OCI-LY3 (cell line): ENCODE measurements around the gene CYP2U1.

ENCODE experiments used
- H2AFZ ChIP-seq: fragments of 200-600, 300-600 bp; shearing (Covaris generic); 2 replicates; pipeline ENCODE4 v1.6.0; 2014; ENCODE audit warnings: antibody characterized with exemption, low read depth, low read length
- H3K27ac ChIP-seq: fragments of 200-600, 300-600 bp; sonication (generic); 2 replicates; pipeline ENCODE4 v1.5.1; 2014; ENCODE audit warnings: mild to moderate bottlenecking, low read length, moderate library complexity, mixed read lengths
- H3K27me3 ChIP-seq: fragments of 200-600, 300-600 bp; sonication (generic); 2 replicates; pipeline ENCODE4 v1.6.1; 2014; ENCODE audit warnings: low read depth, low read length, mixed read lengths
- H3K36me3 ChIP-seq: fragments of 200-600, 300-600 bp; sonication (generic); replicated peaks from 2 replicates; pipeline ENCODE3; 2014; ENCODE audit warnings: low read depth, low read length, mixed read lengths
- H3K4me1 ChIP-seq: fragments of 300-600, 200-600 bp; sonication (generic); 2 replicates; pipeline ENCODE4 v1.6.1; 2014; ENCODE audit warnings: low read length, mixed read lengths
- H3K4me2 ChIP-seq: fragments of 200-600, 300-600 bp; sonication (generic); 2 replicates; pipeline ENCODE4 v1.6.1; 2014; ENCODE audit warnings: low read length, mixed read lengths
- H3K4me3 ChIP-seq: fragments of 300-600, 200-600 bp; sonication (generic); 2 replicates; pipeline ENCODE4 v1.5.1; 2014; ENCODE audit warnings: antibody characterized with exemption, mild to moderate bottlenecking, low read length, moderate library complexity
- H3K79me2 ChIP-seq: fragments of 300-600, 200-600 bp; shearing (Covaris generic); 2 replicates; pipeline ENCODE4 v1.6.1; 2014; ENCODE audit warnings: mild to moderate bottlenecking, low read length, mixed read lengths
- H3K9ac ChIP-seq: fragments of 300-600, 200-600 bp; shearing (Covaris generic); 2 replicates; pipeline ENCODE4 v1.6.0; 2014; ENCODE audit warnings: mild to moderate bottlenecking, low read length, moderate library complexity
- H3K9me3 ChIP-seq: fragments of 200-600, 300-600 bp; shearing (Covaris generic); 2 replicates; pipeline ENCODE4 v1.6.1; 2014; ENCODE audit warnings: low read length, mixed read lengths; ENCODE audit not compliant: insufficient read depth
- H4K20me1 ChIP-seq: fragments of 200-600, 300-600 bp; sonication (generic); 2 replicates; pipeline ENCODE4 v1.6.1; 2016; ENCODE audit warnings: low read length, mixed read lengths; ENCODE audit not compliant: insufficient read depth
- EZH2phosphoT487 ChIP-seq: fragments of 200-600 bp; shearing (Covaris generic); IDR thresholded peaks from 2 replicates; pipeline ENCODE4 v1.6.1; 2018; ENCODE audit warnings: antibody characterized with exemption, mixed run types, low read depth
- TF ChIP-seq, protein P1 (sequence below): fragments of 200-600, 300-600 bp; sonication (generic); IDR thresholded peaks from 2 replicates; pipeline ENCODE4 v1.5.1; 2014; ENCODE audit warnings: antibody characterized with exemption, low read length, low read depth

Gene CYP2U1

DNA sequence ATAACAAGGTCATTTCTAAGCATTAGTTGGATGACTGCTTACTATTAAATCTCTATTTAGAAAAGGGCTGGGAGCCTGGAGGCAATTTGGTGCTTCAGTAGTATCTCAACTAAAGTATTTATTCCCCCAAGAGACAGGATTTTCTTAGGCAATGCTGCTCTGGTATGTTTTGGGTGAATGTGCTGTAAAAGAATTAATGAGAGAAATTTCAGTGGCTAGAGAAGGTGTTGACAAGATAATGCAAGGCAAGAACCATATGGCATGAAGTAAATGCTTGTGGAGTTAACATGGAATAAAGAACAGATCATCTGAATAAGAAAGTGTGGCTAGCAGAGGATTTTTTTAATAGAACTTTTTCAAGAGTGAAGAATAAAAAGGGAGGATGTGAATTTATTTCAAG is 3.9 kb downstream of the CYP2U1 start:
- no peak overlapping the region for H3K9ac ChIP-seq
- peaks cover 27% of the 10 kb centered on the region for H3K4me1 ChIP-seq
- no peaks in the 10 kb centered on the region for H3K9me3 ChIP-seq
- H3K4me3 ChIP-seq: no peak overlapping the region
- no peaks in the 10 kb centered on the region for H3K27me3 ChIP-seq
- no peak overlapping the region for H3K27ac ChIP-seq
- peaks cover 18% of the 10 kb centered on the region for H3K79me2 ChIP-seq
- no peak for TF ChIP-seq EZH2phosphoT487
- TF ChIP-seq, protein P1, sequence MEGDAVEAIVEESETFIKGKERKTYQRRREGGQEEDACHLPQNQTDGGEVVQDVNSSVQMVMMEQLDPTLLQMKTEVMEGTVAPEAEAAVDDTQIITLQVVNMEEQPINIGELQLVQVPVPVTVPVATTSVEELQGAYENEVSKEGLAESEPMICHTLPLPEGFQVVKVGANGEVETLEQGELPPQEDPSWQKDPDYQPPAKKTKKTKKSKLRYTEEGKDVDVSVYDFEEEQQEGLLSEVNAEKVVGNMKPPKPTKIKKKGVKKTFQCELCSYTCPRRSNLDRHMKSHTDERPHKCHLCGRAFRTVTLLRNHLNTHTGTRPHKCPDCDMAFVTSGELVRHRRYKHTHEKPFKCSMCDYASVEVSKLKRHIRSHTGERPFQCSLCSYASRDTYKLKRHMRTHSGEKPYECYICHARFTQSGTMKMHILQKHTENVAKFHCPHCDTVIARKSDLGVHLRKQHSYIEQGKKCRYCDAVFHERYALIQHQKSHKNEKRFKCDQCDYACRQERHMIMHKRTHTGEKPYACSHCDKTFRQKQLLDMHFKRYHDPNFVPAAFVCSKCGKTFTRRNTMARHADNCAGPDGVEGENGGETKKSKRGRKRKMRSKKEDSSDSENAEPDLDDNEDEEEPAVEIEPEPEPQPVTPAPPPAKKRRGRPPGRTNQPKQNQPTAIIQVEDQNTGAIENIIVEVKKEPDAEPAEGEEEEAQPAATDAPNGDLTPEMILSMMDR: no peak
- no peaks in the 10 kb centered on the region for H4K20me1 ChIP-seq
- peaks cover 26% of the 10 kb centered on the region for H3K36me3 ChIP-seq
- no peak overlapping the region for H2AFZ ChIP-seq
- no peak overlapping the region for H3K4me2 ChIP-seq

DNA sequence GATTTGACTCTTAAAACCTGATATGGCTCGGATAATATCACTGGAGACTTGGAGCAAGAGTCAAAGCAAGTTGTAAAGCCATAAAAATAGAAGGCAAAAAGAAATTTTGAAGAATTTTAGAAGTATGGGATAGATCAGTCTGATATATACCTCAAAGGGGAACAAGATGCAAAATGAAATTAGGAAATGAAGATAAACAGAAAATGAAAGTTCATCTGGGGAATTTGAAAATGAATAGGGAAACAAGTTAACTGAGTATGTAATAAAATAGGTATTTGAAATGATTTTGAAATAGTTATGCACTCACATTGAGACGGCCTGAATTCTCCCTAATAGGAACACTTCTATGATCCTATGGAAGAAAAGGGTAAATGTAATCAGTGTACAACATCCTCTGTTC is 5.7 kb downstream of the CYP2U1 start:
- no peaks in the 10 kb centered on the region for H3K9me3 ChIP-seq
- H3K27ac ChIP-seq: peak overlapping the region; percentile 36
- no peaks in the 10 kb centered on the region for H4K20me1 ChIP-seq
- no peak overlapping the region for H2AFZ ChIP-seq
- no peak overlapping the region for H3K9ac ChIP-seq
- peaks cover 25% of the 10 kb centered on the region for H3K4me1 ChIP-seq
- H3K4me3 ChIP-seq: peak overlapping the region; percentile 43
- peaks cover 14% of the 10 kb centered on the region for H3K79me2 ChIP-seq
- no peaks in the 10 kb centered on the region for H3K27me3 ChIP-seq
- peak overlapping the region; percentile 67 for H3K4me2 ChIP-seq
- peaks cover 26% of the 10 kb centered on the region for H3K36me3 ChIP-seq
- no peak for TF ChIP-seq EZH2phosphoT487
- TF ChIP-seq, protein P1: no peak

DNA sequence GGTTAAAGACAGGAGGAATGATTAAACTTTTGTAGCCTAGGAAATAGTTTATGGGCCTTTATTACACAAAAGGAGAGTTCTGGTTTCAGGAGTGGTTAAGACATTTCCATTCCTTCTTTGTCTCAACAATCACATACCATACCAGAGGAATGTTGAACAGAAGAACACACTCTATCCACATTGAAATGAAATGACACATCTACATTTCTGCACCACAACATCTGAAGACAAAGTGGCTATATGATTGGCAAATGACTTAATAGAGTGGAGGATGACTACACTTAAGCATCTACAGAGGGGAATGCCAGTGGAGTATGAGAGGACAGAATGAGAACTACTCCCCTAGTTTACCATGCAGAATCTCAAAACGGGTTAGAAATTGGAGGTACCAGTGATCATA is 8.0 kb downstream of the CYP2U1 start:
- H3K9ac ChIP-seq: no peak overlapping the region
- no peak for TF ChIP-seq EZH2phosphoT487
- TF ChIP-seq, protein P1: no peak
- no peaks in the 10 kb centered on the region for H3K9me3 ChIP-seq
- H3K4me1 ChIP-seq: peaks cover 16% of the 10 kb centered on the region
- H2AFZ ChIP-seq: no peak overlapping the region
- 0 out of 2 replicates have a peak, but pooled peaks cover 4% of the 10 kb centered on the region for H3K79me2 ChIP-seq
- no peak overlapping the region for H3K4me3 ChIP-seq
- H3K36me3 ChIP-seq: peaks cover 26% of the 10 kb centered on the region
- H3K27me3 ChIP-seq: no peaks in the 10 kb centered on the region
- no peaks in the 10 kb centered on the region for H4K20me1 ChIP-seq
- H3K27ac ChIP-seq: no peak overlapping the region
- no peak overlapping the region for H3K4me2 ChIP-seq

DNA sequence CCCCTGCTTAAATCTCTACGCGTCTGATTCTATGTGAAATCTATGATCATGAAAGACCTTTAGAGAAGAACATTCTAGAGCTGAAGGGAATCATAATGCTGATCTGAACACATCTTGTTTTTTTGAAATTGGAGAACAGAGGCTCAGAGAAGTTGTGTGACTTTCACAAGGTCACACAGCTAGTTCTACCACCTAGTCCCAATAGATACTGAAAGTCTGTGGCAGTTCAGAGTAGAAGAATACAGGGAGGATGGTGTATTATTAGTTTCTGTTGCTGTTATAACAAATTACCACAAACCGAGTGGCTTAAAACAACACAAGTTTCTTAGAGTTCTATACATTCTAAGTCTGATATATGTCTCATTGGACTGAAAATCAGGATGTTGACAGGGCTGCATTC is 14.5 kb downstream of the CYP2U1 start:
- Histone ChIP-seq H3K4me1 (no peaks in the 10 kb centered on the region), H3K27me3 (no peaks in the 10 kb centered on the region), H3K9ac (no peak overlapping the region), H3K4me3 (no peak overlapping the region), H3K27ac (no peak overlapping the region), H3K79me2 (no peaks in the 10 kb centered on the region), H3K9me3 (no peaks in the 10 kb centered on the region), H3K4me2 (no peak overlapping the region), H4K20me1 (no peaks in the 10 kb centered on the region), H2AFZ (no peak overlapping the region), H3K36me3 (peaks cover 20% of the 10 kb centered on the region)
- no peak for TF ChIP-seq EZH2phosphoT487
- TF ChIP-seq, protein P1: no peak
